ENCODE results near the gene KCNMA1. TPM values are rescaled to one million over a fixed set of nuclear protein-coding genes. Genes with fewer than 3 reads are reported as not detected.

KCNMA1 gene
- total RNA-seq, 4 donors from 2014 or later = 146 to 300 (median 265) TPM

GRCh38 chr10:77451886-77452285 lies 185.7 kb downstream of the KCNMA1 start:
- Histone ChIP-seq H3K27ac (replicated peaks in 1 of 4) (no peak overlapping the region), H3K4me3 (no peak overlapping the region), H3K4me1 (peaks cover 0 to 25% (median 14%) of the 10 kb centered on the region in 4 donors), H3K27me3 (no peaks in the 10 kb centered on the region), H3K36me3 (no peaks in the 10 kb centered on the region), H3K9me3 (no peaks in the 10 kb centered on the region)
- no peak for DNase-seq (ENCODE audit: extremely low spot score)
- TF ChIP-seq POLR2A (IDR thresholded peaks at IDR 0.05; ENCODE audit: low read depth) (no peak), POLR2AphosphoS5 (IDR thresholded peaks at IDR 0.05) (no peak), CTCF (IDR thresholded peaks at IDR 0.05) (no peak), EP300 (IDR thresholded peaks at IDR 0.05) (no peak)
- intact Hi-C loops (cut with DNase I) = no loop called here
- WGBS = 86% methylated on average over 2 of the region's 2 CpGs

- H3K36me3 ChIP-seq = no peaks in the 10 kb centered on the region
- intact Hi-C loops (cut with DNase I) = no loop called here
- no peak overlapping the region for H3K4me3 ChIP-seq
- no peaks in the 10 kb centered on the region for H3K27me3 ChIP-seq
- no peaks in the 10 kb centered on the region for H3K9me3 ChIP-seq
- DNase-seq (ENCODE audit: extremely low spot score) = no peak
- 94% methylated on average over 5 of the region's 5 CpGs for WGBS
- no peak for TF ChIP-seq CTCF (IDR thresholded peaks at IDR 0.05)
- no peak for TF ChIP-seq EP300 (IDR thresholded peaks at IDR 0.05)
- no peak for TF ChIP-seq POLR2AphosphoS5 (IDR thresholded peaks at IDR 0.05)
- TF ChIP-seq POLR2A (IDR thresholded peaks at IDR 0.05; ENCODE audit: low read depth) = no peak
- H3K27ac ChIP-seq (replicated peaks in 1 of 4) = peak overlapping the region in 3 of 4 donors; percentile 3 to 8 (median 6)
- peaks cover 0 to 38% (median 25%) of the 10 kb centered on the region in 4 donors for H3K4me1 ChIP-seq
Observed at GRCh38 chr10:77448226-77448625, 189.4 kb downstream of the KCNMA1 start.

- Histone ChIP-seq H3K4me1 (peaks cover 0 to 52% (median 37%) of the 10 kb centered on the region in 4 donors), H3K27ac (replicated peaks in 1 of 4) (no peak overlapping the region), H3K4me3 (no peak overlapping the region), H3K36me3 (no peaks in the 10 kb centered on the region), H3K9me3 (no peaks in the 10 kb centered on the region), H3K27me3 (no peaks in the 10 kb centered on the region)
- no peak for TF ChIP-seq POLR2AphosphoS5 (IDR thresholded peaks at IDR 0.05)
- no peak for TF ChIP-seq EP300 (IDR thresholded peaks at IDR 0.05)
- no peak for TF ChIP-seq POLR2A (IDR thresholded peaks at IDR 0.05; ENCODE audit: low read depth)
- TF ChIP-seq CTCF (IDR thresholded peaks at IDR 0.05) = no peak
- intact Hi-C loops (cut with DNase I) = no loop called here
- 85% methylated on average over 4 of the region's 4 CpGs for WGBS
- no peak for DNase-seq (ENCODE audit: extremely low spot score)
Observed at GRCh38 chr10:77446700-77447099, 190.9 kb downstream of the KCNMA1 start.

GRCh38 chr10:77445547-77445946 lies 192.1 kb downstream of the KCNMA1 start:
- 84% methylated on average over 7 of the region's 7 CpGs for WGBS
- no peak overlapping the region for H3K27ac ChIP-seq (replicated peaks in 1 of 4)
- H3K27me3 ChIP-seq = no peaks in the 10 kb centered on the region
- TF ChIP-seq EP300 (IDR thresholded peaks at IDR 0.05) = no peak
- no peak for TF ChIP-seq CTCF (IDR thresholded peaks at IDR 0.05)
- TF ChIP-seq POLR2AphosphoS5 (IDR thresholded peaks at IDR 0.05) = no peak
- TF ChIP-seq POLR2A (IDR thresholded peaks at IDR 0.05; ENCODE audit: low read depth) = no peak
- H3K4me1 ChIP-seq = peaks cover 0 to 63% (median 48%) of the 10 kb centered on the region in 4 donors
- H3K4me3 ChIP-seq = no peak overlapping the region
- DNase-seq (ENCODE audit: extremely low spot score) = no peak
- intact Hi-C loops (cut with DNase I) = no loop called here
- H3K9me3 ChIP-seq = no peaks in the 10 kb centered on the region
- no peaks in the 10 kb centered on the region for H3K36me3 ChIP-seq

- intact Hi-C loops (cut with DNase I) = no loop called here
Observed at GRCh38 chr10:77444041-77444440, 193.6 kb downstream of the KCNMA1 start.

More at GRCh38 chr10:77444041-77444440, 193.6 kb downstream of the KCNMA1 start:
- H3K4me3 ChIP-seq = no peak overlapping the region
- H3K9me3 ChIP-seq = no peaks in the 10 kb centered on the region
- peaks cover 0 to 73% (median 59%) of the 10 kb centered on the region in 4 donors for H3K4me1 ChIP-seq
- DNase-seq (ENCODE audit: extremely low spot score) = no peak
- WGBS = 54% methylated on average over 2 of the region's 2 CpGs
- no peaks in the 10 kb centered on the region for H3K36me3 ChIP-seq
- H3K27me3 ChIP-seq = no peaks in the 10 kb centered on the region
- no peak overlapping the region for H3K27ac ChIP-seq (replicated peaks in 1 of 4)
- TF ChIP-seq CTCF (IDR thresholded peaks at IDR 0.05) (no peak), POLR2A (IDR thresholded peaks at IDR 0.05; ENCODE audit: low read depth) (no peak), POLR2AphosphoS5 (IDR thresholded peaks at IDR 0.05) (no peak), EP300 (IDR thresholded peaks at IDR 0.05) (no peak)
